Measurements from ENCODE around the gene LAMC3.

LAMC3 gene

GRCh38 chr9:131081868-131082267, 72.9 kb downstream of the LAMC3 start (continued):
- TF ChIP-seq CSRNP3 (CRISPR knock-in tag; IDR thresholded peaks at IDR 0.05) (no peak), OSR1 (CRISPR knock-in tag; IDR thresholded peaks at IDR 0.05) (no peak), CREB5 (CRISPR knock-in tag; IDR thresholded peaks at IDR 0.05; ENCODE audit: low read depth) (no peak), ISL1 (CRISPR knock-in tag; IDR thresholded peaks at IDR 0.05) (no peak)

DNA sequence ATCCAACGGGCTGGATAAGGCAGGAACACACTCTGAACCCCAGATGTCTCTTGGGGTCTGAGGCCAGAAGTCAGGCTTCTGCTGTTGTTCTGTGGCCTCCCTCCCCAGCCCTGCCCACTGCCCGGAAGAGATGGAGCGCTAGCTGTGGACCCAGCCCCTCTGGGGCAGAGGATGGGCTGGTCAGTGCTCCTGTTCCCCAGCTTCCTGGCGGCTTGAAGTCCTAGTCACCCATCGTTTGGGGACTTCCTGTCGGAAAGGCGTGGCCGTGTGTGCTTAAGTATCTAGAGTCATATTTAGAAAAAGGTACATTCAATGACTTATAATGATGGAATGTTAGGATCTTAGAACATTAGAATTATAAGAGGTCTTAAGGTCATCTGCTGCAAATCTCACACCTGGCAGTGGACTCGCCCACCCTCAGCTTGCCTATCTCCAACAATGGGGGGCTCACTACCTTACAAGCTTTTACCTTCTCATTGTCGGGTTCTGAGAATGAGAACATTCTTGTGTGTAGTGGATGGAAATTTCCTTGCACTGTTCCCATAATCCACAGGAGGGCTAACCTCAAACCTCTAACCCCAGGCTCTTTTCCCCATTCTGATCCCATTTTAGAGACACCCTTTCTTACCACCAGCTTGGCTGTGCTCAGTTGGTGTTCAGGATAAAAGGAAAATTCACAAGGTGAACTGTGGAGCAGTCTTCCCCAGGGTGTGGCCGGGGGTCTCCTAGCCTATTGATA, 74.0 kb downstream of the LAMC3 start:
- TF ChIP-seq TSHZ2 (CRISPR knock-in tag; IDR thresholded peaks at IDR 0.05) (no peak), GLIS3 (CRISPR knock-in tag; IDR thresholded peaks at IDR 0.05) (no peak)
- ATAC-seq, result no peak

DNA sequence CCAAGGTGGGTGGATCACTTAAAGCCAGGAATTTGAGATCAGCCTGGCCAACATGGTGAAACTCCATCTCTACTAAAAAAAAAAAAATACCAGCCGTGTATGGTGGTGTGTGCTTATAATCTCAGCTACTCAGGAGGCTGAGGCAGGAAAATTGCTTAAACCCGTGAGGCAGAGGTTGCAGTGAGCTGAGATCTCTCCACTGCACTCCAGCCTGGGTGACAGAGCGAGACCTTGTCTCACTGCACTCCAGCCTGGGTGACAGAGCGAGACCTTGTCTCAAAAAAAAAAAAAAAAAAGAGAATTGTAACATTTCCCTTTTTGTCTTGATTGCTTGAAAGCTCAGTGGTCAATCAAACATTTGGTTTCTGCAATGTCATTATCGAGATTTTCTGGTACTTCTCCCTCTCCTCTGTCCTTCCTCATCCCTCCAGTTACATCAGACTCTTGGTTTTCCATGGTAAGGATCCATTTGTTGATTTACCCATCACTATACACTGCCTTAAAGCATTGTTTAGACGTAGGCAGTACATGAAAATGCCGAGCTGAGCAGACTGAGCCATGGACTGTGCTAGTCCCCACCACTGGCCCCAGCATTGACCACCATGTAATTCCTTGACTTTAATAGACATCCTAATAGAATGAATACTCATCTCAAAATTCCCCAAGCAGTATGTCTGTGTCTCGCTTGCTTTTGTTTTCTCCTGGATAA, 75.8 kb downstream of the LAMC3 start:
- no peak for ATAC-seq
- TF ChIP-seq CSRNP3 (CRISPR knock-in tag; IDR thresholded peaks at IDR 0.05), result no peak
- TF ChIP-seq ESRRG (CRISPR knock-in tag; IDR thresholded peaks at IDR 0.05), result no peak
- TF ChIP-seq ZC3H10 (CRISPR knock-in tag; IDR thresholded peaks at IDR 0.05), result no peak
- no peak for TF ChIP-seq SNAI2 (CRISPR knock-in tag; IDR thresholded peaks at IDR 0.05)
- TF ChIP-seq TCF4 (CRISPR knock-in tag; IDR thresholded peaks at IDR 0.05; ENCODE audit: borderline replicate concordance), result no peak
- no peak for TF ChIP-seq ZFP3 (CRISPR knock-in tag; IDR thresholded peaks at IDR 0.05)
- TF ChIP-seq TOX (CRISPR knock-in tag; IDR thresholded peaks at IDR 0.05; ENCODE audit: borderline replicate concordance), result no peak
- TF ChIP-seq RARB (CRISPR knock-in tag; IDR thresholded peaks at IDR 0.05), result no peak
- no peak for TF ChIP-seq ZNF565 (CRISPR knock-in tag; conservative IDR thresholded peaks at IDR 0.05; ENCODE audit: low read depth)
- no peak for TF ChIP-seq ISL1 (CRISPR knock-in tag; IDR thresholded peaks at IDR 0.05)
- no peak for TF ChIP-seq PPARA (CRISPR knock-in tag; IDR thresholded peaks at IDR 0.05; ENCODE audit: borderline replicate concordance)
- no peak for TF ChIP-seq OSR1 (CRISPR knock-in tag; IDR thresholded peaks at IDR 0.05)
- TF ChIP-seq BACH2 (CRISPR knock-in tag; IDR thresholded peaks at IDR 0.05; ENCODE audit: borderline replicate concordance), result no peak
- no peak for TF ChIP-seq PATZ1 (CRISPR knock-in tag; IDR thresholded peaks at IDR 0.05; ENCODE audit: borderline replicate concordance)
- no peak for TF ChIP-seq ZNF70 (CRISPR knock-in tag; IDR thresholded peaks at IDR 0.05)
